ENCODE measurements around the gene RANGAP1.

The RANGAP1 gene

GRCh38 chr22:41197038-41197972 is 88.7 kb downstream of the RANGAP1 start:
- no peak for DNase-seq (ENCODE audit: low read depth, low spot score)
